Esophagus (tissue), 2 donors: ENCODE measurements around the gene PSD. TPM values are rescaled to one million over a fixed set of nuclear protein-coding genes. Genes with fewer than 3 reads are reported as not detected.

ENCODE experiments used
- H3K27ac ChIP-seq, 2 donors: one replicate each; pipeline ENCODE4 v1.5.1; 2013; ENCODE audit warnings: low read depth in 2 of 2, mild to moderate bottlenecking in 2 of 2, inconsistent platforms in 1 of 2, low read length in 1 of 2, moderate library complexity in 1 of 2
- H3K27me3 ChIP-seq, 2 donors: one replicate each; pipeline ENCODE4 v1.6.1; 2013; ENCODE audit warnings: low read length in 2 of 2, control low read depth in 1 of 2, mild to moderate bottlenecking in 1 of 2; ENCODE audit not compliant: insufficient read depth in 2 of 2, control insufficient read depth in 1 of 2
- H3K36me3 ChIP-seq, 2 donors: one replicate each; pipeline ENCODE4 v1.6.1; 2013; ENCODE audit warnings: low read length in 1 of 2; ENCODE audit not compliant: control insufficient read depth in 2 of 2, insufficient read depth in 2 of 2
- H3K4me1 ChIP-seq, 2 donors: one replicate each; pipeline ENCODE4 v1.6.1; 2013; ENCODE audit warnings: low read length in 1 of 2; ENCODE audit not compliant: control insufficient read depth in 2 of 2, insufficient read depth in 2 of 2
- H3K4me3 ChIP-seq, 2 donors: one replicate each; pipeline ENCODE4 v1.5.1; 2013; ENCODE audit warnings: low read length in 2 of 2, mild to moderate bottlenecking in 2 of 2, low read depth in 1 of 2, moderate library complexity in 1 of 2
- H3K9me3 ChIP-seq, 2 donors: one replicate each; pipeline ENCODE4 v1.6.1; 2013; ENCODE audit warnings: mild to moderate bottlenecking in 2 of 2, low read depth in 1 of 2, low read length in 1 of 2, moderate library complexity in 1 of 2; ENCODE audit not compliant: control insufficient read depth in 2 of 2, insufficient read depth in 1 of 2
- WGBS, 2 donors: extraction: QIAGEN DNeasy Blood & Tissue Kit; methylation state at CpG; one replicate each; pipeline ENCODE4 v1.1.7; 2013; 5-methylcytosine and 5-hydroxymethylcytosine counted together
- polyA plus RNA-seq, 2 donors: library from polyadenylated mRNA; stranded (reverse); fragments of 200-250 nt; gene quantifications; one replicate each; pipeline ENCODE4 v1.2.3, GENCODE V29; 2013
- donor health status: healthy with polysubstance abuse.
- donor health status: Bipolar disorder and iron deficiency.

The PSD gene
- polyA plus RNA-seq, 2 donors = 1.1 to 2.1 TPM

DNA sequence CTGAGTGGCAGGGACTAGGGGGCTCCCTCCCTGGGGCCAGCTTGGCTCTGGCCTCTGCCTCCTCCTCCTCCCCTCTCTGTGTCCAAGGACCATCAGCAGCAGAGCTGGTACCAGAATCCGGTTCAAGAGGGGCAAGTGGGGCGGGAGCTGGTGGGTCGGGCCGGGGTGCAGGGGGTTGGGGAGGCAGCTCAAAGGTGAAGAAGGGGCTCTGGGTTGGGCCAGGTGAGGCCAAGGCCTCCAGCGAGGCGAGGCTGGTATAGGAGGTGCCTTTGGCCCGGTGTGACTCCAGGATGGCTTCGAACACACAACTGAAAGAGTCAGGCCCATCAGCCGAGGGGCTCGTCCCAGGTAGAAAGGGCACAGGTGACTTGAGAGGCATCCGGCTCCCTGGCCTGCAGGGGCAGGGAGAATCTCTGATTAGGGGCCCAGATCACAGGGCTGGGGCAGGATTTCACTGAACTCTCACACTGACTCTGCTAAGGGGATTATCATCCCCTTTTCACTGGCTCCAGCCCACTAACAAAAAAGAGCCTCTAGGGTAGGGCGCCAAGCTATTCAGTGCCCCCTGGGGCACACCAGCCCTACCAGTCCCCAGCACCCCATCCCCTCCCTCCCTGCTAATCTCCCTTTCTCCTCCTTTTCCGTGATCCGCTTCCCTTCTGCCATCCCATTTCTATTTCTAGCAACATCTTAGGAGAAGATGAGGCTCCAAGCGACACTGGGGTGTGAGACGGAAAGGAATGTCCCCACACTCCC lies 4.6 kb downstream of the PSD start:
- H3K4me1 ChIP-seq = peaks cover 6 to 20% of the 10 kb centered on the region in 2 donors
- no peak overlapping the region for H3K4me3 ChIP-seq
- peaks cover 0 to 6% of the 10 kb centered on the region in 2 donors for H3K9me3 ChIP-seq
- no peak overlapping the region for H3K27ac ChIP-seq
- H3K36me3 ChIP-seq = no peaks in the 10 kb centered on the region
- WGBS, 2 donors = 78 to 79% methylated on average over 16 of the region's 16 CpGs
- H3K27me3 ChIP-seq = peaks cover 0 to 17% of the 10 kb centered on the region in 2 donors

DNA sequence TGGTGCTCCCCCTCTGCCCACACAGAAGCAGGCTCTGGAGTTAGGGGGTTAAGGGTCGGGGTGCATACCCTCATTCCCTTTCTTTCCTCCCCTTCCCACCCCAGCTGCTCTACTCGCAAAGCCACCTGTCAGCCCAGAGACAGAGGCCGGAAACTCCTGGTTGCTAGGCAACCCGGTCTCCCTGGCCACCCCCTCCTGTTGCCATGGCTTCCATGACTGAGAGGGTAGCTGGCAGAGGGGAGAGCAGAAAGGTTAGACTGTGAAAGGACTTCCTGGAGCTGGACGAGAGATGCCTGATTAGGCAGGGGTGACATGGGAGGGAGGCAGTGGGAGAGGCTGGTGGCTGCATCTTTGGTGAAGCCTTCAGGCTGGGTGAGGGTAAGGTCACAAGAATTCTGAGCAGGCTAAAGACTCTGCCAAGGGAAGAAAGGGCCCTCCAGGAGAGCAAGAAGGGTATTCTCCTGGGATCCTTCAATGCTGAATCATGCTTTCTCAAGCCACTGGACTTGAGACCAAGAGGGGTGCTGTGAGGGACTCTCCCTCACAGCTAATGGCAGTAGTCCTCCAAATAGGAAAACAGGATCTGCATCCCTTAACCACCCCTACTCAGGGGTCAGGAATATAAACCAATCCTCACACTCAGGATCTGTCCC lies 5.4 kb downstream of the PSD start:
- 5 to 18% methylated on average over 5 of the region's 5 CpGs for WGBS, 2 donors
- Histone ChIP-seq H3K4me1 (peaks cover 7 to 20% of the 10 kb centered on the region in 2 donors), H3K36me3 (no peaks in the 10 kb centered on the region), H3K4me3 (no peak overlapping the region), H3K9me3 (peaks cover 0 to 3% of the 10 kb centered on the region in 2 donors), H3K27me3 (peaks cover 0 to 18% of the 10 kb centered on the region in 2 donors), H3K27ac (no peak overlapping the region)

DNA sequence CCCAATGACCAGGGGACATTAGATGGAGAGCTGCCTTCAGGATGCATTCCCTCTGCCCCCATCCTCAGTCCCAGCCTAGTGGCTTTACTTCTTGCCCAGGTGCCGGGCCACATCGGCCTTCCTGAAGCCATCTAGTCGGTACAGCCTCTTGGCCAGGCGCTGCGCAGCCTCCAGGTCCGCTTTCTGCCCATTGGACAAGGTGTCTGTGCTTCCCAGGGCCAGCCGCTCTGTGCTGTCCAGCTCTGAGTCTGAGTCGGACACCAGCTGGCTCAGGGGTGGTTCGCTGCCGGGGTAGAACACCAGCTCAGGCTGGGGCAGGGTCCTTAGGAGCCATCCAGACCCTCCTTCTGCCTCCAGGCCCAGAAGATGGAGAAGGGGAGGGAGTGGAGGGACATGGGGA lies 6.3 kb downstream of the PSD start:
- Histone ChIP-seq H3K36me3 (no peaks in the 10 kb centered on the region), H3K9me3 (peaks cover 0 to 3% of the 10 kb centered on the region in 2 donors), H3K27me3 (peaks cover 0 to 20% of the 10 kb centered on the region in 2 donors), H3K27ac (no peak overlapping the region), H3K4me3 (no peak overlapping the region), H3K4me1 (peaks cover 7 to 20% of the 10 kb centered on the region in 2 donors)
- WGBS, 2 donors = 86 to 88% methylated on average over 10 of the region's 10 CpGs

DNA sequence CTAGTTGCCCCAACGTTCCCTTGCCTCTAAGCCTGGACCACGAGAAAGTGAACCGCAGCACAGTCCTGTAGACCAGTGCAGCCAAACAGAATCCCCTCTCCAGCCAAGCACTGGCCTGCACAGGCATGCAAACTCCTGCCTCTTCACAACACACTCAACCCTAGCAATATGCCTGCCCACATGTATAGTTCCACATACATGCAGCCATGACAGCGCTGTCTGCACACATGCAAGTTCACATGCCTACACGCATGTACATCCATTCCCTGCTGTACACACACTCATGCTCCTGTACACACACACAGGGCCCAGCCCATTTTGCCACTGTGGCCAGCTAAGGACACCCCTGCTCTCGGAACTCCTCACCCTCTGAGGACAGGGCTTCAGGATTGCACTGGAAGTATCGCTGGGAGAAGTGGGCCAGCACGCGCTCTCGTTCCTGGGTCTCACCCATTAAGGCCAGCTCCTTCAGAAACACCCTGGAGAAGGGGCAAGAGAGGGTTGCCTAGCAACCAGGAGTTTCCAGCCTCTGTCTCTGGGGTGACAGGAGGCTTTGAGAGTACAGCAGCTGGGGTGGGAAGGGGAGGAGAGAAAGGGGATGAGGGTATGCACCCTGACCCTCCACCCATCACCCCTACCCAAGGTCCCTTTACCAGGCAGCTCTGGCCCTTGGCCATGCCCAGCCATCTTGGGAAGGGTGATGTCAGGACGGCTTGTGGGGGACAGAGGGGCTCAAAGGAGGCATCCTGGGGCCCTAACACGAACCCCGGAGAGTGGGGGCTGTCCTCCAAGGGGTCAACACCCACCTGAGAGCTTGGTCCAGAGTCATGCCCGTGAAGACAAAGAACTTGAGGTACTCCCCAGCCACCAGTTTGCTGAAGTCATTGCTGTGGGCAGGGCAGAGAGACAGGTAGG lies 7.0 kb downstream of the PSD start:
- Histone ChIP-seq H3K4me3 (no peak overlapping the region), H3K27me3 (peaks cover 0 to 20% of the 10 kb centered on the region in 2 donors), H3K36me3 (no peaks in the 10 kb centered on the region), H3K9me3 (peaks cover 0 to 3% of the 10 kb centered on the region in 2 donors), H3K27ac (no peak overlapping the region), H3K4me1 (peaks cover 7 to 20% of the 10 kb centered on the region in 2 donors)
- WGBS, 2 donors = 81% methylated on average over 14 of the region's 14 CpGs

DNA sequence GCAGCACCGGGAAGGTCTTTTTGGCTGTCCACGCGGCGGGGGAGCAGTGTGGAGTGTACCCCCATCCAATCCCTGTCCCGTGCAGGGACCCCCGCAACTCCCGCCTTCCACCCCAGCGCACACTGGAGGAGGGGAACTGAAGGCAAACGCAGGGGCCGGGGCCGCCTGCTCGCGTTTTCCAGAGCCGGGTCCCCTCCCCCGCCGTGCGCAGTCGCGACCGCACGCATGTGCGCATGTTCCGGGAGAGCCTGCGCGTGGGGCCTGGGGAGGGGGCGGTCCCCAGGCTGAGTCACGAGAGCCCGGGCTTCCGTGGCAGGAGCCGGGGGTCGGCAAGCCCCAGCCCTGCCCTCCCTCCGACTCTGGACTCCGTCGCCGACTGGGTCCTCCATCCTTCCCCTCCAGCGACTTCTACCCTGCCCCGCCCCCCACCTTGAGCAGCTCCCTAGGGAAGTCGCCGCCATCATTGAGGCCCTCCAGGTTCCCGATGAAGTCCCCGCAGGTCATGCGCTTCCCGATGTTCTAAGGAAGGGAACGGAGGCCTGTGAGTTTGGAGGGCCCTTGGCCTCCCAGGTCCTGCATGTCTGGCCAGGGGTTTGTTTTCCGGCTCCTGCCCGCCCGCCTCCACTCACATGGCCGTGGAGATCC lies 8.0 kb downstream of the PSD start:
- Histone ChIP-seq H3K27ac (no peak overlapping the region), H3K4me1 (peaks cover 7 to 20% of the 10 kb centered on the region in 2 donors), H3K27me3 (peaks cover 0 to 20% of the 10 kb centered on the region in 2 donors), H3K4me3 (peak overlapping the region in 1 of 2 donors; percentile 22), H3K36me3 (no peaks in the 10 kb centered on the region), H3K9me3 (peaks cover 0 to 3% of the 10 kb centered on the region in 2 donors)
- WGBS, 2 donors = 3 to 4% methylated on average over 45 to 48 of the region's 48 CpGs

DNA sequence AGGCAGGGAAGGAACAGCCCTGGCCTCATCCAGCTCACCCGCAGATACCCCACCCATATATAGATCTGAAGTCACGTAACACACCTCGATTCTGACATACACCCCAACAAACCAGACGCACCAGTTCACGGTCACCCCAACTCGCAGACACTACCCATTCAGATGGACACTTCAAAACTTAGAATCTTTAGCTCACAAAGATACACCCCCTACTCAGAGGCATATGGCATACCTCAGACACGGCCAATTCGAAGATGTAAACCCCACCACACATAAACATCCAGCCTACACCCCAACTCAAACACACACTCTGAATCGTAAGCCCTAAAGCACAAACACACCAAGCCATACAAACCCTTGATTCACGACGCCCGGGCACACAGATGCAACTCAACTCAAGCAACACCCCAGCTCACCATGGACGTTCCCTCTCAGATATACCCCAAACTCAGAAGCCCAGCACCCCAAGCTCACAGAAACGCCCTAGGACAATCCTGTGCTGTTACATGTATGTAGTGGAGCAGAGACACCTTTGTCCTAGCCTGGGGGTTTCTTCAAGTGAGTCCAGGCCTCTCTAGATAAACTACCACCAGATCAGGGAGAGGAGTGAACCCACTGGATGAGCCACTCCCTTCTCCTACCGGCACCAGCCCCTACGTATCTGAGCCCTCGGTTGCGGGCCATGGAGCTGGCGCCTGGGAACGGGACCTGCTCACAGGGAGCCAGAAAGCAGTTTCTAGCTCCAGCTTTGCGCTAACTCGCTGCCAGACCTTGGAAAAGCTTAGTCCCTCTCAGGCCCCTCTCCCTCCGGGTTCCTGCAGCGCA lies 8.8 kb downstream of the PSD start:
- H3K27ac ChIP-seq = no peak overlapping the region
- peaks cover 7 to 20% of the 10 kb centered on the region in 2 donors for H3K4me1 ChIP-seq
- 21 to 24% methylated on average over 24 of the region's 24 CpGs for WGBS, 2 donors
- peaks cover 0 to 3% of the 10 kb centered on the region in 2 donors for H3K9me3 ChIP-seq
- peak overlapping the region; percentile 38 to 58 for H3K4me3 ChIP-seq
- H3K27me3 ChIP-seq = peaks cover 0 to 20% of the 10 kb centered on the region in 2 donors
- no peaks in the 10 kb centered on the region for H3K36me3 ChIP-seq

DNA sequence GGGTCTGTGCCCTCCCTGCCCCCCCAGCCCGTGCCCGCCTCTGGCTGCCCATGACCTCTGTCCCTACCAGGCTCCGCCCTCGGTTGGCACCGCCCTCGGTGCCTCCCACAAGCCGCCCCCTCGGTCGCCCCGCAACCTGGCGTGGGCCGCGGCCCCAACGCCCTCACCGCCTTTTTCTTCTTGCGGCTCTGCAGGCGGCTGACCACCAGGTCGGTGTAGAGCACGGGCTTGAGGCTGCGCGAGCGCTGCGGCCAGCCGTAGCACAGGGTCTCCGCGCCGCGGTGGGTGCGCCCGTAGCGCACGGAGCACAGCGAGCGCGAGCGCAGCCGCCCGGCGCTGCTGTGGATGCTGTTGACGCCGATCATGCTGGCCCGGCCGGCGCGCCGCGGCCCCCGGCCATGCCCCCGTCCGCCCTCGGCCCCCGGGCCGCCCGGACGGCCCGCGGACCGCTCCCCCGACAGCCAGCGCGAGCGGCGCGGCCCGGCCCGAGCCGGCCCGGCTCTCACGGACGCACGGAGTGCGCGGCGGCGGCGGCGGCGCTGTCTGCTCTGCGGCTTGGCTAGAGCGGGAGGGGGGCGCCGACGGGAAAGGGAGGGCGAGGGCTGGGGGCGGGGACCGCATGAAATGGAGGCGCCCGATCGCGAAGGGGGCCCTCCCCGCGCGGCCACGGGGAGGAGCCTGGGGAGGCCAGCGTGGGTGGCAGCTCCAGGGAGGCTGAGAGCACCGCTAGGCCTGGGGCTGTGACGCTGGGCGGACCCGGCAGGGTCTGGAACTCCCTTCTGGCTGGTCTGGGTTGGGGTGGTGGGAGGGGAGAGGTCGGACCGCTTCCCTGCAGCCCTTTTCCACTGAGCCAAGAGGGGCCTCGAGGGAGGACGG lies 9.6 kb downstream of the PSD start:
- H3K27ac ChIP-seq = no peak overlapping the region
- 1% methylated on average over 65 to 103 of the region's 103 CpGs for WGBS, 2 donors
- peaks cover 7 to 20% of the 10 kb centered on the region in 2 donors for H3K4me1 ChIP-seq
- peaks cover 0 to 20% of the 10 kb centered on the region in 2 donors for H3K27me3 ChIP-seq
- peak overlapping the region; percentile 38 to 58 for H3K4me3 ChIP-seq
- peaks cover 0 to 3% of the 10 kb centered on the region in 2 donors for H3K9me3 ChIP-seq
- H3K36me3 ChIP-seq = no peaks in the 10 kb centered on the region
